Activated CD8-positive, alpha-beta memory T cell treated with anti-CD3 and anti-CD28 coated beads, Interleukin-2, amount 50 U/mL, for 1 hour (primary cell): ENCODE results near the gene LRP8.
"Not testable (repeated sequence)": the region's sequence is repeated elsewhere in the genome, so short reads cannot be mapped to it uniquely, and the experiment has no call there.

Experiments used
- DNase-seq: peaks from one replicate; pipeline ENCODE4 v3.0.0-alpha.2; 2020; ENCODE audit errors: extremely low read depth

LRP8 gene

DNA sequence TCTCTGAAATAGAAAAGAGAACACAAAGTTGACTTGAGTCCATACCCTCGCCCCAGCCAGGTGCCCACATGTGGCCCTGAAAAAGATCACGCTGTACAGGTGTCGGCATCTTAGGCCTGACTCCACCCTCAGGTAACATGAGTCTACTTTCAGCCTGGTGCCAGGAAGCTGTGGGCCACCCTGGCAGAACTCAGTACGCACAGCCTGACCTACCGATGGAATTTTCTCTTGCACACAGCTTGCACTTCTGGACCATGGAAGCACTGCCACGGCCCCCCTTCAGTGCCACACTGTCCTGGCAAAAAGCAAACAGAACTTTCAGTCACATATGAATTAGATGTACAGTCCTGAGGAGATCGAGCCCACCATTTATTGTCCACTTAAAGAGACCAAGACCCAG is 109.7 kb downstream of the LRP8 start:
- DNase-seq = no peak

- DNase-seq = no peak
These were observed 113.4 kb downstream of the LRP8 start for GRCh38 chr1:53214376-53214940.

GRCh38 chr1:53210954-53211353 is 116.9 kb downstream of the LRP8 start:
- DNase-seq = no peak

DNA sequence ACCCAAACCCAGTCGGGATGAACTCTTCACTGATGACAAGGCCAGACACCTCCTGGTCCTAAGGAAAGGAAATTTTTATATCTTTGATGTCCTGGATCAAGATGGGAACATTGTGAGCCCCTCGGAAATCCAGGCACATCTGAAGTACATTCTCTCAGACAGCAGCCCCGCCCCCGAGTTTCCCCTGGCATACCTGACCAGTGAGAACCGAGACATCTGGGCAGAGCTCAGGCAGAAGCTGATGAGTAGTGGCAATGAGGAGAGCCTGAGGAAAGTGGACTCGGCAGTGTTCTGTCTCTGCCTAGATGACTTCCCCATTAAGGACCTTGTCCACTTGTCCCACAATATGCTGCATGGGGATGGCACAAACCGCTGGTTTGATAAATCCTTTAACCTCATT is 117.5 kb downstream of the LRP8 start:
- no peak for DNase-seq

- DNase-seq = no peak
These were observed 120.1 kb downstream of the LRP8 start for GRCh38 chr1:53207726-53208125.

DNA sequence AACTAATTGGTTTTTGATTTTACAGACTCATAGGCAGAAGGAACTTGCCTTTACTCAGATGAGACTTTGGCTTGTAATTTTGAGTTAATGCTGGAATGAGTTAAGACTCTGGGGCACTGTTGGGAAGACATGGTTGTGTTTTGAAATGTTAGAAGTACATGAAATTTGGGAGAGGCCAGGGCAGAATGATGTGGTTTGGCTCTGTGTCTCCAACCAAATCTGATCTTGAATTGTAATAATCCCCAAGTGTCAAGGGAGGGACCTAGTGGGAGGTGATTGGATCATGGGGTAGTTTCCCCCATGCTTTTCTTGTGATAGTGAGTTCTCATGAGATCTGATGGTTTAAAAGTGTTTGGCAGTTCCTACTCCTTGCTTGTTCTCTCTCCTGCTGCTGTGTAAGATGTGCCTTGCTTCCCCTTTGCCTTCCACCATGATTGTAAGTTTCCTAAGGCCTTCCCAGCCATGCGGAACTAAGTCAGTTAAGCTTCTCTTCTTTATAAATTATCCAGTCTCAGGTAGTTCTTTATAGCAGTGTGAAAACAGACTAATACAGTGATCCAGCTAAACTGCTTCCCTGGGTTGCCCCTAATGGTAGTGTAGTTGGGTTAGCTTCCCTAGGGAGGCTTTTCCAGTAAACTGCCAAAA is 121.0 kb downstream of the LRP8 start:
- no peak for DNase-seq

GRCh38 chr1:53206083-53206685 is 121.7 kb downstream of the LRP8 start:
- DNase-seq = not testable (repeated sequence)

GRCh38 chr1:53205496-53205895 is 122.4 kb downstream of the LRP8 start:
- not testable (repeated sequence) for DNase-seq

DNA sequence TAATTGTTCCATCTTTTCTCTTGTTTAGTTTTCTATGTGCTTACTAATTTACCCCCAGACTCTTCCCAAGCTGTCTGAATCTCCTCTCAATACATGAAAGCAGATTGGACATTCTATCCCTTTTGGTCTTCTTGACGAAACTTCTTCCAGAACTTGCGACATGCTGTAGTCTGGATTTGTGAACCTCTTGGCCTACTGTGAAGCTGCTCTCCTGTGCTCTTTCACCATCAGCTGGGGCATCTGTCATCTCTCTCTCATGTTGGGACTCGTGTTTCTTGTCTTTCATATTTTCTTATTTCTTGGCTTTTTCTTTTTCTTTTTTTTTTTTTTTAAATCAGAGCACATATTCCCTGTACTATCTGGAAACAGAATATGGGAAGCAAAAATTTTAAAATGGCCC is 124.4 kb downstream of the LRP8 start:
- no peak for DNase-seq

- DNase-seq = no peak
These were observed 129.6 kb downstream of the LRP8 start for GRCh38 chr1:53198241-53198651.

DNA sequence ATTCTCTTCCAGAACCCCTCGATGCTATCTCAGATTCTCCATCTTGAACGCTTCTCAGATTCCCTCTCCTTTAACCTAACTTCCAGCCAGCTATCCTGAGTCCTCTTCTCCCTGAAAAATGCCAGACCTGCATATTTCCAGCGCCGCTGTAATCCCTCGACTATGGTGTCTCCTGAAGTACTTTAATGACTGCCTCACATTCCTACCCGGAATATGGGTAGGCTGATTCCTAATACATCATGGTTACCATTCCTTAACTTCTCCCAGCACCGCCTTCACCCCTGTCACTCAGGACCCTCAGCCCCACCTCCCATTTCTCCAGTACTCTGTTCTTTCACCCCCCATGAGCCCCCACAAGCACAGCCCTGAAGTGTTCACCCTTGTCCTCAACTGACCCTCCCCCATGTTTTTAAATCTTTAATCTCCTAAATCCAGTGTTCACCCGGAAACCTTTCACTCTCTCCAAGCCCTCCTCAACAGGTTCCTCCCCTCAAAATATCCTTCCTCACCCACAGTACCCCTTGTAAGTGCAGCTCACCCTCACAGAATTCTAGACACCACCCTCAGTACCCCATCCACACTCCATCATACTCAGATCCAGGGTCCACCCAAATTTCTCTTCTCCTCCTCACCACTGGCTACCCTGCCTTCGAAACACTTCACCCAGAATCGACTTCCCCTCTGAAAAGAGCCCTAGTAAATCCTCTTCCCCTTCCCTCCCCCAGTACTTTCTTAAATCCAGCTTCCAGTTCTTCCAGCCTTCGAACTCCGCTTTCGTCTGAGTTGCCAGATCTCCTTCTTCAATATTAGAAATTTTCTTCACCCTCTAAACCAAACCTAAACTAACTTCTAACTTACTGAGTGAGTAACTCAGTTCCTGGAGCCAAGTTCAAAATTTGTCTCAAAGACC is 130.3 kb downstream of the LRP8 start:
- no peak for DNase-seq

GRCh38 chr1:53196485-53197290 is 131.2 kb downstream of the LRP8 start, which contains the start of gene CPT2:
Gene CPT2, plus strand, starts transcription at chr1:53196824. Its CDS starts 120 bp downstream, at chr1:53196944.
- peak; percentile 76 for DNase-seq

- no peak for DNase-seq
These were observed 131.8 kb downstream of the LRP8 start for GRCh38 chr1:53196017-53196484.

DNA sequence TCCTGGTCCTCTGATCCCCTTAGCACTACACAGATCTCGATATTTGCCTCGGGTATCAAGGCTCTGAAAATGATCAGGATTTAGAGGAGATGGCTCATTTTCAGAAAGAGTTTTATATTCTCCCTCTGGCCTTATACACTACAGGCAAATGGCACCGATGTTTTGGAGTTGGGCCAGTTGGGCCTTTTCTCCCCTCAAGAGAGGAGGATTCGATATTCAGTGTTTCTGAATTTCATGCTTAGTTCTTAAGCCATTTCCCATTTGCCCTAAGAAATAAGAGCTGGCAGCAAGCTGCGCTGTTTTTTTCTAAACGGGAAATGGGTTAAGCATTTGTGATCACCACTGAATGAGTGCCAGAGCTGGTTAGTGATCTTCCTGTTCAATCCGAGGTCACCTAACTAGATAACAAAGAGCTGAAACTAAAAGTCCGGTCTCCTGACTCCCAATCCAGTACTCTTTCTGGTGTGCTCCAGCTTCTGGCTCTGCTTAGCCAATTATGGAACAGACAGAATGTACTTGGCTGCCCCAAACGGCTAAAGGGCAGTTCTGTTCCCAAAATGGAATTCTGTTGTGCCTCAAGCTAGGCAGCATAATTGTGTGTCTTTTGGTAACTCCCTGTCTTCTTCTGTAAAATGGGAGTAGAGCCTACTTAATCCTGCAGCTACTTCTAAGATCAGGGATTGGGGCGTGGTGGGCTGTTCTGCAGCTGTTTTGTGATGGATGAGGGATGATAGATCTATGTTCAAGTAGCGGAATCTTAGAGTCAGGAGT is 132.4 kb downstream of the LRP8 start:
- no peak for DNase-seq
